SK-N-SH (cell line): ENCODE measurements around the gene HM13. TPM values are rescaled to one million over a fixed set of nuclear protein-coding genes. Genes with fewer than 3 reads are reported as not detected.
"Not testable (repeated sequence)": the region's sequence is repeated elsewhere in the genome, so short reads cannot be mapped to it uniquely, and the experiment has no call there.

Source experiments
- CTCF ChIA-PET: fragments of 300-600, 350-600 bp; formaldehyde crosslinking; extraction: SDS; loops from one replicate; lab custom pipeline; 2021; lab: Yijun Ruan, JAX
- POLR2A ChIA-PET: fragments of 350-600 bp; sonication (Branson Sonifier 250); formaldehyde crosslinking; extraction: SDS; loops from one replicate; lab custom pipeline; 2020; ENCODE audit warnings: antibody characterized with exemption, inconsistent platforms; lab: Yijun Ruan, JAX
- DNase-seq: peaks from one replicate; pipeline ENCODE4 v3.0.0; 2012
- H2AFZ ChIP-seq: fragments of 200-600 bp; sonication (generic); 2 replicates; pipeline ENCODE4 v1.8.1; 2016; ENCODE audit warnings: antibody characterized with exemption, mild to moderate bottlenecking, low read depth
- H3F3A ChIP-seq: fragments of 200-600 bp; sonication (generic); replicated peaks from 2 replicates; pipeline ENCODE3; 2016; ENCODE audit warnings: antibody characterized with exemption, mild to moderate bottlenecking; ENCODE audit not compliant: insufficient read depth
- H3K27ac ChIP-seq, 2 experiments: fragments of 200-500 bp in 1 of 2; fragments of 200-600 bp in 1 of 2; sonication (Bioruptor generic) in 1 of 2; sonication (generic), shearing (Covaris generic) in 1 of 2; 2 replicates each; pipeline versions ENCODE4 v1.5.1 to v1.6.1; 2014 to 2016; ENCODE audit warnings: low read depth in 2 of 2, inconsistent platforms in 1 of 2, low read length in 1 of 2, mild to moderate bottlenecking in 1 of 2, mixed read lengths in 1 of 2
- H3K27me3 ChIP-seq: fragments of 200-600 bp; sonication (generic), shearing (Covaris generic); 2 replicates; pipeline ENCODE4 v1.6.1; 2016; ENCODE audit warnings: mixed run types; ENCODE audit not compliant: insufficient read depth
- H3K36me3 ChIP-seq, 2 experiments: fragments of 200-500 bp in 1 of 2; fragments of 200-600 bp in 1 of 2; sonication (Bioruptor generic) in 1 of 2; sonication (generic) in 1 of 2; replicated peaks in 1 of 2; 2 replicates each; pipeline versions ENCODE3 to v1.5.1; 2014 to 2016; ENCODE audit warnings: low read length in 1 of 2, mild to moderate bottlenecking in 1 of 2; ENCODE audit not compliant: insufficient read depth in 2 of 2, control insufficient read depth in 1 of 2
- H3K4me1 ChIP-seq, 2 experiments: fragments of 200-500 bp in 1 of 2; fragments of 200-600 bp in 1 of 2; sonication (Bioruptor generic) in 1 of 2; sonication (generic), shearing (Covaris generic) in 1 of 2; 2 replicates each; pipeline versions ENCODE4 v1.5.1 to v1.6.1; 2014 to 2016; ENCODE audit warnings: low read depth in 1 of 2, low read length in 1 of 2, mixed run types in 1 of 2; ENCODE audit not compliant: insufficient read depth in 2 of 2, control insufficient read depth in 1 of 2
- H3K4me2 ChIP-seq: fragments of 200-600 bp; sonication (generic), shearing (Covaris generic); 2 replicates; pipeline ENCODE4 v1.6.1; 2017; ENCODE audit warnings: mixed run types
- H3K4me3 ChIP-seq, 2 experiments: fragments of 200-500 bp in 1 of 2; fragments of 200-600 bp in 1 of 2; sonication (Bioruptor generic) in 1 of 2; sonication (generic), shearing (Covaris generic) in 1 of 2; 2 replicates each; pipeline versions ENCODE4 v1.5.1 to v1.8.1; 2014 to 2016; ENCODE audit warnings: low read depth in 2 of 2, inconsistent platforms in 1 of 2, low read length in 1 of 2, mild to moderate bottlenecking in 1 of 2, mixed read lengths in 1 of 2, moderate library complexity in 1 of 2
- H3K79me2 ChIP-seq: fragments of 200-600 bp; sonication (generic); 2 replicates; pipeline ENCODE4 v1.8.1; 2017; ENCODE audit warnings: mild to moderate bottlenecking; ENCODE audit not compliant: insufficient read depth
- H3K9ac ChIP-seq: fragments of 200-600 bp; sonication (generic); 2 replicates; pipeline ENCODE4 v1.6.1; 2017; ENCODE audit warnings: mixed run types
- H3K9me2 ChIP-seq: fragments of 200-600 bp; sonication (generic); 2 replicates; pipeline ENCODE4 v1.6.1; 2017; ENCODE audit warnings: mixed run types
- H3K9me3 ChIP-seq: fragments of 200-600 bp; sonication (generic); 2 replicates; pipeline ENCODE4 v1.6.1; 2017; ENCODE audit warnings: mixed run types, mild to moderate bottlenecking, moderate library complexity
- H4K20me1 ChIP-seq: fragments of 200-600 bp; sonication (generic); 2 replicates; pipeline ENCODE4 v1.6.1; 2017; ENCODE audit warnings: mild to moderate bottlenecking, mixed run types; ENCODE audit not compliant: insufficient read depth
- EP300 ChIP-seq, 2 experiments: IDR thresholded peaks; 2 replicates each; pipeline versions ENCODE4 v1.4.0 to v1.6.1; 2012; ENCODE audit warnings: borderline replicate concordance in 1 of 2, low read depth in 1 of 2, low read length in 1 of 2
- EZH2phosphoT487 ChIP-seq: fragments of 200-600 bp; sonication (generic); IDR thresholded peaks from 2 replicates; pipeline ENCODE4 v1.6.1; 2017; ENCODE audit warnings: low read depth, mixed run types, mild to moderate bottlenecking, antibody characterized with exemption, moderate library complexity, borderline replicate concordance
- FOXJ3 ChIP-seq: sonication (generic); formaldehyde crosslinking; IDR thresholded peaks from 2 replicates; pipeline ENCODE4 v1.5.1; 2020; ENCODE audit warnings: mild to moderate bottlenecking, missing genetic modification reagents
- FOXM1 ChIP-seq: IDR thresholded peaks from 2 replicates; pipeline ENCODE4 v1.4.0; 2012; ENCODE audit warnings: low read depth, mild to moderate bottlenecking
- GABPA ChIP-seq: IDR thresholded peaks from 2 replicates; pipeline ENCODE4 v1.4.0; 2012; ENCODE audit warnings: low read depth, mild to moderate bottlenecking
- IRF3 ChIP-seq: fragments of 150-350 bp; IDR thresholded peaks from 2 replicates; pipeline ENCODE4 v1.6.1; 2016; ENCODE audit warnings: mild to moderate bottlenecking, low read depth, low read length
- JUND ChIP-seq: IDR thresholded peaks from 2 replicates; pipeline ENCODE4 v1.4.0; 2012
- MAX ChIP-seq: IDR thresholded peaks from 2 replicates; pipeline ENCODE4 v1.4.0; 2012; ENCODE audit warnings: low read depth
- RAD21 ChIP-seq: IDR thresholded peaks from 2 replicates; pipeline ENCODE4 v1.6.1; 2012; ENCODE audit warnings: mild to moderate bottlenecking, low read length
- RXRA ChIP-seq: IDR thresholded peaks from 2 replicates; pipeline ENCODE4 v1.4.0; 2012; ENCODE audit warnings: low read depth, mild to moderate bottlenecking, borderline replicate concordance
- SMC3 ChIP-seq: IDR thresholded peaks from 2 replicates; pipeline ENCODE4 v1.6.1; 2012; ENCODE audit warnings: low read depth, low read length, improper control_type of control experiment
- TCF12 ChIP-seq: IDR thresholded peaks from 2 replicates; pipeline ENCODE4 v1.4.0; 2012
- USF2 ChIP-seq: fragments of 150-350 bp; IDR thresholded peaks from 2 replicates; pipeline ENCODE4 v1.6.1; 2017; ENCODE audit warnings: antibody characterized with exemption, low read length, low read depth, borderline replicate concordance
- YY1 ChIP-seq: IDR thresholded peaks from 2 replicates; pipeline ENCODE4 v1.4.0; 2012; ENCODE audit warnings: low read depth, mild to moderate bottlenecking
- WGBS: methylation state at CpG from one replicate; pipeline ENCODE4 v1.1.6; 2017; ENCODE audit warnings: low lambda C conversion rate; 5-methylcytosine and 5-hydroxymethylcytosine counted together
- polyA plus RNA-seq, 3 experiments: library from polyadenylated mRNA; depleted of rRNA; stranded (reverse); fragments of >200 nt; gene quantifications; 2 replicates each; pipeline ENCODE4 v1.2.3, GENCODE V29; 2012
- TF ChIP-seq, protein P1 (sequence below): fragments of 200-600 bp; sonication (generic); IDR thresholded peaks from 2 replicates; pipeline ENCODE4 v1.6.1; 2017; ENCODE audit warnings: antibody characterized with exemption, mild to moderate bottlenecking, moderate library complexity
- TF ChIP-seq, protein P2 (sequence below): IDR thresholded peaks from 2 replicates; pipeline ENCODE4 v1.6.1; 2012; ENCODE audit warnings: mild to moderate bottlenecking, low read depth, low read length, moderate library complexity
- TF ChIP-seq, protein P3 (sequence below): IDR thresholded peaks from 2 replicates; pipeline ENCODE4 v1.4.0; 2012; ENCODE audit warnings: low read depth, borderline replicate concordance

Gene HM13
- polyA plus RNA-seq, 1 of the 3 experiments (the other 2 are of a cell fraction): 160 TPM

GRCh38 chr20:31502884-31503673 is 11.2 kb upstream of the HM13 start:
- not testable (repeated sequence) for H3K36me3 ChIP-seq, H3K9me3 ChIP-seq, H2AFZ ChIP-seq, H3K9me2 ChIP-seq, H3K4me2 ChIP-seq, H3K27ac ChIP-seq, H3K4me1 ChIP-seq, H3K79me2 ChIP-seq, H3K27me3 ChIP-seq, H4K20me1 ChIP-seq, H3K9ac ChIP-seq
- H3K4me3 ChIP-seq: peak overlapping the region in 1 of 2 experiments; percentile 64; a peak in 1 of 4 replicates
- 21% methylated on average over 15 of the region's 20 CpGs for WGBS
- peak; percentile 88 for DNase-seq
- ChIA-PET CTCF (interaction anchor here (0.5 to 5.1 kb wide), 37 partner anchors 8 to 210 kb away, joined by 3 to 145 read pairs (median 4); partner anchors contain the start of genes DEFB118, DEFB121, DEFB123 and DEFB124), POLR2A (interaction anchor here (0.5 kb wide), 1 partner anchor 503 kb away, joined by 3 read pairs; no protein-coding TSS in a partner anchor)
- peaks cover 11% of the 10 kb centered on the region for H3F3A ChIP-seq
- TF ChIP-seq TCF12 (0 out of 2 replicates have a peak, but pooled peaks have one; percentile 10), RAD21 (peak; percentile 85), SMC3 (peak; percentile 93), FOXM1 (peak; percentile 28; the same call in 1 of the 2 replicates)
- TF ChIP-seq, protein P1, sequence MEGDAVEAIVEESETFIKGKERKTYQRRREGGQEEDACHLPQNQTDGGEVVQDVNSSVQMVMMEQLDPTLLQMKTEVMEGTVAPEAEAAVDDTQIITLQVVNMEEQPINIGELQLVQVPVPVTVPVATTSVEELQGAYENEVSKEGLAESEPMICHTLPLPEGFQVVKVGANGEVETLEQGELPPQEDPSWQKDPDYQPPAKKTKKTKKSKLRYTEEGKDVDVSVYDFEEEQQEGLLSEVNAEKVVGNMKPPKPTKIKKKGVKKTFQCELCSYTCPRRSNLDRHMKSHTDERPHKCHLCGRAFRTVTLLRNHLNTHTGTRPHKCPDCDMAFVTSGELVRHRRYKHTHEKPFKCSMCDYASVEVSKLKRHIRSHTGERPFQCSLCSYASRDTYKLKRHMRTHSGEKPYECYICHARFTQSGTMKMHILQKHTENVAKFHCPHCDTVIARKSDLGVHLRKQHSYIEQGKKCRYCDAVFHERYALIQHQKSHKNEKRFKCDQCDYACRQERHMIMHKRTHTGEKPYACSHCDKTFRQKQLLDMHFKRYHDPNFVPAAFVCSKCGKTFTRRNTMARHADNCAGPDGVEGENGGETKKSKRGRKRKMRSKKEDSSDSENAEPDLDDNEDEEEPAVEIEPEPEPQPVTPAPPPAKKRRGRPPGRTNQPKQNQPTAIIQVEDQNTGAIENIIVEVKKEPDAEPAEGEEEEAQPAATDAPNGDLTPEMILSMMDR: peak; percentile 96

GRCh38 chr20:31505903-31506302 is 8.3 kb upstream of the HM13 start:
- Histone ChIP-seq H3F3A (peaks cover 11% of the 10 kb centered on the region), H3K4me2 (no peak overlapping the region), H3K79me2 (no peaks in the 10 kb centered on the region), H3K9me2 (no peaks in the 10 kb centered on the region), H3K4me3 (no peak overlapping the region), H2AFZ (no peak overlapping the region), H3K9ac (no peak overlapping the region), H3K36me3 (no peaks in the 10 kb centered on the region), H4K20me1 (no peaks in the 10 kb centered on the region), H3K9me3 (no peaks in the 10 kb centered on the region), H3K27me3 (no peaks in the 10 kb centered on the region), H3K27ac (no peak overlapping the region), H3K4me1 (no peaks in the 10 kb centered on the region)
- CTCF ChIA-PET: interaction anchor here (1.2 kb wide), 1 partner anchor 45 kb away, joined by 3 read pairs; no protein-coding TSS in a partner anchor
- WGBS: 97% methylated on average over 1 of the region's 1 CpG
- POLR2A ChIA-PET: no interaction called here
- TF ChIP-seq, protein P2, sequence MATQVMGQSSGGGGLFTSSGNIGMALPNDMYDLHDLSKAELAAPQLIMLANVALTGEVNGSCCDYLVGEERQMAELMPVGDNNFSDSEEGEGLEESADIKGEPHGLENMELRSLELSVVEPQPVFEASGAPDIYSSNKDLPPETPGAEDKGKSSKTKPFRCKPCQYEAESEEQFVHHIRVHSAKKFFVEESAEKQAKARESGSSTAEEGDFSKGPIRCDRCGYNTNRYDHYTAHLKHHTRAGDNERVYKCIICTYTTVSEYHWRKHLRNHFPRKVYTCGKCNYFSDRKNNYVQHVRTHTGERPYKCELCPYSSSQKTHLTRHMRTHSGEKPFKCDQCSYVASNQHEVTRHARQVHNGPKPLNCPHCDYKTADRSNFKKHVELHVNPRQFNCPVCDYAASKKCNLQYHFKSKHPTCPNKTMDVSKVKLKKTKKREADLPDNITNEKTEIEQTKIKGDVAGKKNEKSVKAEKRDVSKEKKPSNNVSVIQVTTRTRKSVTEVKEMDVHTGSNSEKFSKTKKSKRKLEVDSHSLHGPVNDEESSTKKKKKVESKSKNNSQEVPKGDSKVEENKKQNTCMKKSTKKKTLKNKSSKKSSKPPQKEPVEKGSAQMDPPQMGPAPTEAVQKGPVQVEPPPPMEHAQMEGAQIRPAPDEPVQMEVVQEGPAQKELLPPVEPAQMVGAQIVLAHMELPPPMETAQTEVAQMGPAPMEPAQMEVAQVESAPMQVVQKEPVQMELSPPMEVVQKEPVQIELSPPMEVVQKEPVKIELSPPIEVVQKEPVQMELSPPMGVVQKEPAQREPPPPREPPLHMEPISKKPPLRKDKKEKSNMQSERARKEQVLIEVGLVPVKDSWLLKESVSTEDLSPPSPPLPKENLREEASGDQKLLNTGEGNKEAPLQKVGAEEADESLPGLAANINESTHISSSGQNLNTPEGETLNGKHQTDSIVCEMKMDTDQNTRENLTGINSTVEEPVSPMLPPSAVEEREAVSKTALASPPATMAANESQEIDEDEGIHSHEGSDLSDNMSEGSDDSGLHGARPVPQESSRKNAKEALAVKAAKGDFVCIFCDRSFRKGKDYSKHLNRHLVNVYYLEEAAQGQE: no peak
- TF ChIP-seq MAX (no peak), JUND (no peak), SMC3 (no peak), EP300 (IDR thresholded peaks at IDR 0.05; ENCODE audit: borderline replicate concordance in 1 of 2, low read depth in 1 of 2, low read length in 1 of 2) (no peak), FOXJ3 (CRISPR knock-in tag) (no peak), GABPA (no peak), FOXM1 (no peak), USF2 (no peak), YY1 (no peak), EZH2phosphoT487 (no peak), IRF3 (no peak), RXRA (no peak)
- TF ChIP-seq, protein P3, sequence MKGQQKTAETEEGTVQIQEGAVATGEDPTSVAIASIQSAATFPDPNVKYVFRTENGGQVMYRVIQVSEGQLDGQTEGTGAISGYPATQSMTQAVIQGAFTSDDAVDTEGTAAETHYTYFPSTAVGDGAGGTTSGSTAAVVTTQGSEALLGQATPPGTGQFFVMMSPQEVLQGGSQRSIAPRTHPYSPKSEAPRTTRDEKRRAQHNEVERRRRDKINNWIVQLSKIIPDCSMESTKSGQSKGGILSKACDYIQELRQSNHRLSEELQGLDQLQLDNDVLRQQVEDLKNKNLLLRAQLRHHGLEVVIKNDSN: no peak
- no peak for DNase-seq
